Subcutaneous adipose tissue (tissue), 4 donors: ENCODE measurements around the gene CCT5. TPM values are rescaled to one million over a fixed set of nuclear protein-coding genes. Genes with fewer than 3 reads are reported as not detected.

Experiments
- total RNA-seq, 4 donors: library from RNA; depleted of rRNA; stranded (reverse); fragments of >200 nt; gene quantifications; one replicate each; pipeline ENCODE4 v1.1.0, GENCODE V29; 2016
- TF ChIP-seq, protein P1 (sequence below): fragments of 450-650 bp; IDR thresholded peaks from one replicate; pipeline ENCODE4 v1.5.1; 2016; ENCODE audit warnings: low read depth, mild to moderate bottlenecking, control low read depth, antibody characterized with exemption, moderate library complexity

CCT5 gene
- total RNA-seq, 4 donors from 2014 or later, result 130 to 187 (median 153) TPM

DNA sequence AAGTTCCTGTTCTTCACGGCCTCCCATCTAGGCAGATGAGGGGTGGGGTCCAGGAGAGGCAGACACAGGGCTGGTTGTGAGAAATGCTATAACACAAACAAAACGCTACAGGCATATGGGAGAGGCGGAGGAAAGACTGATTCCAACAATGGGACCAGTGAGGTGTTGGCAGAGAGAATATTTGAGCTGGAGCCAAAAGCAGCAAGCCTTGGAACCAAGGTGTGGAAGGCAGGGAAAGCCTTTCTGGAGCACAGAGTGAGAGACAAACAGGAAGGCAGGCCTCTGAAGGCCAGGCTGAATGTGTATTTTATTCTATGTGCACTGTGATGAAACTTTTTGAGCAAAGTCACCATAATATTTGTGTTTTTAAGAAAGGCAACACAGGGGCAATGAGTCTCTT lies 3.3 kb upstream of the CCT5 start:
- TF ChIP-seq, protein P1, sequence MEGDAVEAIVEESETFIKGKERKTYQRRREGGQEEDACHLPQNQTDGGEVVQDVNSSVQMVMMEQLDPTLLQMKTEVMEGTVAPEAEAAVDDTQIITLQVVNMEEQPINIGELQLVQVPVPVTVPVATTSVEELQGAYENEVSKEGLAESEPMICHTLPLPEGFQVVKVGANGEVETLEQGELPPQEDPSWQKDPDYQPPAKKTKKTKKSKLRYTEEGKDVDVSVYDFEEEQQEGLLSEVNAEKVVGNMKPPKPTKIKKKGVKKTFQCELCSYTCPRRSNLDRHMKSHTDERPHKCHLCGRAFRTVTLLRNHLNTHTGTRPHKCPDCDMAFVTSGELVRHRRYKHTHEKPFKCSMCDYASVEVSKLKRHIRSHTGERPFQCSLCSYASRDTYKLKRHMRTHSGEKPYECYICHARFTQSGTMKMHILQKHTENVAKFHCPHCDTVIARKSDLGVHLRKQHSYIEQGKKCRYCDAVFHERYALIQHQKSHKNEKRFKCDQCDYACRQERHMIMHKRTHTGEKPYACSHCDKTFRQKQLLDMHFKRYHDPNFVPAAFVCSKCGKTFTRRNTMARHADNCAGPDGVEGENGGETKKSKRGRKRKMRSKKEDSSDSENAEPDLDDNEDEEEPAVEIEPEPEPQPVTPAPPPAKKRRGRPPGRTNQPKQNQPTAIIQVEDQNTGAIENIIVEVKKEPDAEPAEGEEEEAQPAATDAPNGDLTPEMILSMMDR, result no peak

DNA sequence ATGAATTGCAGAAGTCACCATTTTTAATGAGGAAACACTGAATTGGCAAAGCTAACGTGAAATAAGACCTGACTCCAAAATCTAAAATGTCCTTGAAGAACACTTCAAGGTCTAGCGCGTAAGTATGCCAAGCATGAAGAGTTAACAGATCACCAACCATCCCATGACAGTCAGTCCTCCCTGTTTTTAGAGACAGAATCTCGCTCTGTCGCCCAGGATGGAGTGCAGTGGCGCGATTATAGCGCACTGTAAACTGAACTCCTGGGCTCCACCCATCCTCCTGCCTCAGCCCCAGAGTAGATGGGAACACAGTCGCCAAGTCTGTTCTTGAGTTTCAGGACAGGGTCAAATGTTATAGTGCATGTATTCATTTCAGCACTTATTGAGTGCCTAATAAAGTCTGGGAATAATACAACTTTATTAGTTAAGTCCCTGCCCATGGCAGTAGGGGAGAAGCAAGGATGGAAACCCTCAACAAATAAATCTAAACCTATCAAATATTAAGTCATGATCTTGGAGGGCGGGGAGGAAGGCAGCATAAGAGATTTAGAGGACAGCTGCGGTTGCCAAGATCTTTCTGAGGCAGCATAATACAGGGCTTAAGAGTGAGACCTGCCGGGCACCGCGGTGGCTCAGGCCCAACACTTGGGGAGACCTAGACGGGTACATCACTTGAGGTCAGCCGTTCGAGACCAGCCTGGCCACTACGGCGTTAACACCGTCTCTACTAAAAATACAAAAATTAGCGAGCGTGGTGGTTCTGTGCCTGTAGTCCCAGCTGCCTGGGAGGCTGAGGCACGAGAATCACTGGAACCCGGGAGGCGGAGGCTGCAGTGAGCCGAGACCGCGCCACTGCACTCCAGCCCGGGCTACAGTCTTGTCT lies 1.5 kb upstream of the CCT5 start:
- TF ChIP-seq, protein P1, result no peak

DNA sequence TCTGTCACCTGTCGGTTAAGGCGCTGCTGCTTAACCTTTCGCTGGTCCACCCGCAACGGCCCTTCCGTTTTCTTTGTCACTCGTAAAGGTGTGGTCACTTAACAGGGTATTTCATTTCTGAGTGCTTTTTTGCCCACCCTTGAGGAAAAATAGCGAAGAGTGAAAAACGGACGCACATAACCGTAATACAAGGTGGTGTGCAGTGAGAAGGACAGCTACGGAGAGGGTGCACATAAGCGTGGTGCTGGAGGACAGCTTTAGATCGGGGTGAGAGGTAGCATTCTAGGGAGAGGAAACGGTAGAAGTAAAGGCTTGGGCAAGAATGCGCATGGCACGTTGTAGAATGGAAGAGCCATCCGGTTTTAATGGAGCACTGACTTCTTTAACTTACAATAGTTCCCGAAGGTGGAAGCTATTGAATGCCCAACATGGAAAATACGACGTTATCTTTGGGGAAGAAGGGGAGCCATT lies 761 bp downstream of the CCT5 start:
- TF ChIP-seq, protein P1, result no peak

- TF ChIP-seq, protein P1, result no peak
Observed at GRCh38 chr5:10251405-10251804, 1.3 kb downstream of the CCT5 start.

DNA sequence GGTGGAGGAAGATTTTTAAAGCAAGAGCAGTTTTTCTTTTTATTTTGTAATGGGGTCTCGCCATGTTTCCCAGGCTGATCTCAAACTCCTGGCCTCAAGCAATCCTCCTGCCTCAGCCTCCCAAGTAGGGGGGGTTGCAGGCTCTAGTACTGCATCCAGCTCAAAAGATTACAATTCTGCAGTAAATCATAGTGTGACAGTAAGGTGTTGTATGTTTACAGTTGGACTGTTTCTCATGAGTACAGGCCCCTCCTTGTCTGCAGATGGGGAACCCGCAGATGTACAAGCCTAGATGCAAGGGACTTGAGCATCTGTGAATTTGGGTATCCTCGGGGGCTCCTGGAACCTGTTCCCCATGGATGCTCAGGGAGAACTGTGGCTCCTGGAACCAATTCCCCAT lies 3.3 kb downstream of the CCT5 start:
- TF ChIP-seq, protein P1, result no peak

- TF ChIP-seq, protein P1, result no peak
Observed at GRCh38 chr5:10254686-10255085, 4.6 kb downstream of the CCT5 start.

GRCh38 chr5:10257870-10258269 lies 7.8 kb downstream of the CCT5 start:
- TF ChIP-seq, protein P1, result no peak
